SK-N-DZ (cell line): Measurements from ENCODE around the gene TRPM3.

ENCODE experiments used
- DNase-seq: peaks from one replicate; pipeline ENCODE4 v3.0.0-alpha.2; 2015; ENCODE audit warnings: low spot score

The TRPM3 gene

DNA sequence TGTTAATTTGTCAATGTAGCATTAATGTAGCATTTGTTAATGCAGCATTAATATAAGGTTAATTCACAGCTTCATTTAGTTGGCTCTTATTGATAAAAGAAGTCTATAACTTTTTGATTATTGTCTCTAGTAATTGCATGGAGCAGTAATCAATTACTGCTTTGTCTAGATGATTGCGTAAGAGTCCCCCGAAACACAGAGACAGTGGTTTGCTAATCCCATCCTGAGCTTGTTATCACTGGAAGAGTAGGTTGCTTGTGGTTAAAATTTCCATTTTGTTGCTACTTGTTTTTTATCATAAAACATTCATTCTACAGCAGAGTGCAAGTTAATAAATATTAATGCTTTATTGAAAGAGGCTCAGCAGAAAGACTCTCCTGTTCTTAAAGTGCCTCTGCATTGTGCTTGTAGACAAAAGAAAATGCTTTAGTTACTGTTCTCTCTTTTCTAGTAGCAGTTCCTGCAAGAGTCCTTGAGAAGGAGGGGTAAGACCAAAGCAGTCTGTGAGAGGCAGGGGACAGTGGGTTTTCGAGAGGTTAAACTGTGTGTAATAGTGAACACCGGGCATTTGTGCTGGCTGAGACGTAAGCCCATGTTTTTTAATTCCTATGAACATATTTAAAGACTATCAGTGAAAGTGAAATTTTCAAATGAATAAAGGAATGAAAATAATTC, 291.7 kb downstream of the TRPM3 start:
- DNase-seq = no peak

GRCh38 chr9:70826562-70826961, 294.9 kb downstream of the TRPM3 start:
- no peak for DNase-seq

- no peak for DNase-seq
These were observed 298.1 kb downstream of the TRPM3 start for GRCh38 chr9:70823284-70823683.

DNA sequence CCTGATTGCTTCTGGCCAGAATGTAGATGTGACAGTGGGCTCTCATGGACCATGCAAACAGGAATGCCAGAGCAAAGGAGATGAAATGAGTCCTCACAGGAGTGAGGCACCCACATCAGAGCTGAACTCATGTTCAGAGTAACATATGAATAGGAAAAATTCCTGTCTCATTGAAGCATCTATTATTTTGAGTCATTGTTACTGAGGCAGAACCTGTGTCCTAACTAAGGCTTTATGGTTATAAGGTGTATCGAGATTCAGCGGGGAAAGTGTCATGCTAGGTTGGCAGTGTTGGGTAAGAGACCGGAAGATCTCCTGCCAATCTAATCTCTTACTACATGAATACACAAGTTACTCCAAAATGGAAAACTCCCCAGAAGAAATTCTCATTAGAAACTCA, 304.1 kb downstream of the TRPM3 start:
- no peak for DNase-seq

DNA sequence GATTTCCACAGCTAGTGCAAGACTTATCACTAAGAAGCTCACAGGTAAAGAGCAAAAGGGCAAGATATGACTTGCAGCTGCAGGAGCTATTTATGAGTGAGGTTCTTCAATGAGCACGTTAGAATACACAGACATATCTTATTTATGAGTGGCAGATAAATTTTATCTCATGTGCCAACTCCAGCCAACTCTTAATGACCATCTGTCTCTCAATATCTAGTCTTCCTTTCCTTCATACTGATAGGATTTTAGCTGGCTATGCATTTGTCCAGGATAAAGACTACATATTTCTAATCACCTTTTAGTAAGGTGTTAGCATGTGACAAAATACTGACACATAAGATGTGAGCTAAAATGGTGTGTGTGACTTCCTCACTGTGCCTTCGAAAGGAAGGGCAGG, 304.5 kb downstream of the TRPM3 start:
- no peak for DNase-seq

DNA sequence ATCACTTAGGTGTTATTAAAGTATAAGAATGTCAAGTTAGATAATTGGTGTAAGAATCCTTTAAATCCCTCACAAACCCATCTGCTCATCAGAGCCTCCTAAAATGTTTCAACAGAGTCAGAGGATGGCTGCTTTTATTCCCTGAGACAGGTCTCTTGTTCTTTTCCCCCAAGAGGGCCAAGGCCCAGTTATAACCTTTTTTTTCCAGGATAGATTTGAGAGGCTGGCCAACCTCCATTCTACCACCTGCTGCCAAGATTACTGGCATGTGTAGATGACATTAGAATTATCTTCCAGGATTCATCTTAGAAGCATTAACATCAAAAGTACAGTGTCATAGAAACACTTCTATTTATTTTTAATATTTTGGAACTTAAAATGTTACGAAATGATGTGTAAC, 305.1 kb downstream of the TRPM3 start:
- DNase-seq = no peak

DNA sequence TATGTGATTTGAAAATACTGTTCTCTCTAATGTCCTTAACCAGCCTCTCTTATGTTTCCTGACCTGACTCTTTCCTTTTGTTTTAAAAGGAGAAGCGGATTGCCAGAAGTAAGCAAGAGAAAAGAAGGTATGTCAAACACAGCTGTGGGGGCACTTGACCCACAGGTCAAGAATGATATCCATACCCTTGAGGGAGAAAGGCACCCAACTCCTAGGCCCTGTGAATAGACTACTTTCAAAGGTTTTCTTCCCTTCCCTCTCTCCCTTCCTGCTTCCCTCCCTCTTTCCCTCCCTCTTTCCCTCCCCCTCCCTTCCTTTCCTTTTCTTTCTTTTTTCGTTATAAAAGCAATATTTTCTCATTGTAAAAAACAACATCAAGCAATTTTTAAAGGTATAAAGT, 306.8 kb downstream of the TRPM3 start:
- DNase-seq = no peak

- no peak for DNase-seq
These were observed 308.3 kb downstream of the TRPM3 start for GRCh38 chr9:70813141-70813540.

DNA sequence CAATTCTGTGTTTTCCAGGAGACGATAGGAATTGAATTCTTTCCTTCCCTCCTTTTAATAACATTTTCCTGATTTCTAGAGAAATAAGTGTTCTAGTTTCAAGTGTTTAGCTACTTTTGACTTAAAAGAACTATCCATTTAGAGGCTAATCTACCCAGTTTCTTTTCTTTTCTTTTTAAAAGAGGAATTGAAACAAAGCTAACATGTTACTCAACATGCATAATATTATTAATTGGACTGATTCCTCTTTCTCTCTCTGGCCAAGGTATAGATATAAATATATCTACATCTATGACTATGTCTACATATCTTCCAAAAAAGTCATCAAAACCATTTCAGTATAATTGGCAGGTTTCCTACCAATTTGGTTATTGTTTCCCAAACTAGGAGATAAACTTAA, 309.8 kb downstream of the TRPM3 start:
- DNase-seq = no peak

GRCh38 chr9:70806875-70807274, 314.5 kb downstream of the TRPM3 start:
- DNase-seq = no peak

DNA sequence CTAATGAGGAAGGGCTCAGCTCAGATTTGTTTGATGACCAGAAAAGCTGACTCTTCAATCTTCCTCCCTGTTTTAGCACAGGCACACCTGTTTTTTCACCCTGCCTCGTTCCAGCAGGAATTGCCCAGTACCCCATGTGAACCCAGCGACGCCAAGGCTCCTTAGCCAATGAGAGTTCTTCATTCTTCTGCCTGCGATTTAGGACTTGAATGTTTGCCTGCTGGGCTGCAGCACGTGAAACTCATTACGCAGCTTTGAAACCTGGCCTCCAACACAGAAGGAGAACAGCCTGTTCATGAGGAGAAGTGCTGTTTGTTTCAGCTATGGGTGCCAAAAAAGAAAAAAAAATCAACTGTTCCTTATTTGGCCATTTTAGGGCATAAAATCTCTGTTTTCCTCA, 315.5 kb downstream of the TRPM3 start:
- no peak for DNase-seq

- no peak for DNase-seq
These were observed 318.5 kb downstream of the TRPM3 start for GRCh38 chr9:70802758-70803436.

- no peak for DNase-seq
These were observed 319.2 kb downstream of the TRPM3 start for GRCh38 chr9:70802206-70802605.

- DNase-seq = no peak
These were observed 320.1 kb downstream of the TRPM3 start for GRCh38 chr9:70801181-70801829.

DNA sequence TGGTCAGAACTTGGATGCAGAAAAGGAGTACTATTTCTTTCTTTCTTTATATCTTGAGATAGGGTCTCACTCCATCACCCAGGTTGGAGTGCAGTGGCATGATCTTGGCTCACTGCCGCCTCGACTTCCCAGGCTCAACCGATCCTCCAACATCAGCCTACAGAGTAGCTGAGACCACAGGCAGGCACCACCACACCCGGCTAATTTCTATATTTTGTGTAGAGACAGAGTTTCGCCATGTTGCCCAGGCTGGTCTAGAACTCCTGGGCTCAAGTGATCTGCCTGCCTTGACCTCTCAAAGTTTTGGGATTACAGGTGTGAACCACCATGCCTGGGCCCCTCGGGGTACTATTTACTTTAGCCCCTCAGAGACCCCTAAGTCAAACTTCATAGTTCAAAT, 323.4 kb downstream of the TRPM3 start:
- no peak for DNase-seq

DNA sequence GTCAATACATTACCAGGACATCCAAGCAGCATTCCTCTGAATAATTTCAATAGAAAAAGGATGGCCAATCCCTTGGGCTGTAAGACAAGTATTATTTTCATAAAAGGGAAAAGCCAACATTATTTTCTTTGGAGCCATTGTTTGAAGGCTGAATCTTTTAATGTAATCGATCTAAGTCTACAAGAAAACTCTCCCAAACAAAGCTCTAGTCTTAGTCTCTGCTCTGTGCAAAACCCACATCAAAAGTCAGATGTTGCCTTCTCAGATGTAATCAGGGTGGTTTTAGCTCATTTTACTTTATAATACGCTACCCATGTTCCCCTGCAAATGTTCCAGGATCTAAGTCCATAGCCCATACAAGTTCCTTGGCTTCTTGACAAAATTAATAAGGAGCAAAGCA, 325.6 kb downstream of the TRPM3 start:
- no peak for DNase-seq

GRCh38 chr9:70792796-70793195, 328.6 kb downstream of the TRPM3 start:
- no peak for DNase-seq

- no peak for DNase-seq
These were observed 329.5 kb downstream of the TRPM3 start for GRCh38 chr9:70791936-70792335.

GRCh38 chr9:70789086-70789485, 332.3 kb downstream of the TRPM3 start:
- no peak for DNase-seq

- no peak for DNase-seq
These were observed 337.0 kb downstream of the TRPM3 start for GRCh38 chr9:70784456-70784855.

- no peak for DNase-seq
These were observed 342.9 kb downstream of the TRPM3 start for GRCh38 chr9:70778568-70778967.

- no peak for DNase-seq
These were observed 347.8 kb downstream of the TRPM3 start for GRCh38 chr9:70773579-70773978.

- DNase-seq = no peak
These were observed 348.8 kb downstream of the TRPM3 start for GRCh38 chr9:70772601-70773000.
